GM12878 (cell line): ENCODE measurements around the gene SSB. TPM values are rescaled to one million over a fixed set of nuclear protein-coding genes. Genes with fewer than 3 reads are reported as not detected.
"Not testable (repeated sequence)": the region's sequence is repeated elsewhere in the genome, so short reads cannot be mapped to it uniquely, and the experiment has no call there.

Experiments used
- ATAC-seq: fragments of 200-7000 bp; cut with Tn5 transposase; 3 replicates; pipeline ENCODE4 v1.9.1; 2020; ENCODE audit warnings: mild to moderate bottlenecking, moderate library complexity
- BruUV-seq: library from RNA; stranded (reverse); fragments of 400-500 nt; replicated peaks from 2 replicates; lab custom pipeline; 2021; lab: Mats Ljungman, UMichigan
- CTCF ChIA-PET: fragments of 300-600 bp; sonication (Branson Sonifier 250); formaldehyde crosslinking; extraction: SDS; loops from one replicate; lab custom pipeline; 2021; ENCODE audit warnings: inconsistent platforms; lab: Yijun Ruan, JAX
- POLR2A ChIA-PET: fragments of 350-600 bp; formaldehyde crosslinking; extraction: SDS; loops from one replicate; lab custom pipeline; 2021; ENCODE audit warnings: inconsistent platforms; lab: Charles Lee
- RAD21 ChIA-PET: fragments of 300-600 bp; sonication (Branson Sonifier 250); formaldehyde crosslinking; loops from one replicate; lab custom pipeline; 2023; ENCODE audit warnings: antibody characterized with exemption; ENCODE audit not compliant: unreplicated experiment; lab: Charles Lee
- SMC1A ChIA-PET: fragments of 300-600 bp; sonication (Branson Sonifier 250); formaldehyde crosslinking; loops from one replicate; lab custom pipeline; 2023; ENCODE audit not compliant: unreplicated experiment, uncharacterized antibody; lab: Charles Lee
- DNase-seq: peaks from one replicate; pipeline ENCODE4 v3.0.0-alpha.2; 2011; ENCODE audit warnings: low read depth, low spot score
- FAIRE-seq: peaks from 3 replicates; lab custom pipeline; 2011; peaks lifted over from hg19 to GRCh38; lab: Jason Lieb, UNC
- H2AFZ ChIP-seq: 2 replicates; pipeline ENCODE4 v1.6.0; 2011; ENCODE audit warnings: low read depth, low read length, control low read depth; ENCODE audit not compliant: control insufficient read depth
- H3K27ac ChIP-seq: 2 replicates; pipeline ENCODE4 v1.5.1; 2011; ENCODE audit warnings: control low read depth; ENCODE audit not compliant: control insufficient read depth, insufficient read depth
- H3K27me3 ChIP-seq, 2 experiments: replicated peaks in 1 of 2; 2 replicates each; pipeline versions ENCODE4 v1.6.0 to v1.6.1; 2011; ENCODE audit warnings: low read length in 1 of 2; ENCODE audit not compliant: control insufficient read depth in 2 of 2, insufficient read depth in 2 of 2
- H3K36me3 ChIP-seq, 2 experiments: 2 replicates each; pipeline ENCODE4 v1.5.1; 2011; ENCODE audit warnings: low read length in 1 of 2; ENCODE audit not compliant: control insufficient read depth in 2 of 2, insufficient read depth in 2 of 2
- H3K4me1 ChIP-seq: 2 replicates; pipeline ENCODE4 v1.6.1; 2011; ENCODE audit warnings: mild to moderate bottlenecking, low read length, moderate library complexity, mixed read lengths; ENCODE audit not compliant: control insufficient read depth, insufficient read depth
- H3K4me2 ChIP-seq: 2 replicates; pipeline ENCODE4 v1.6.0; 2011; ENCODE audit warnings: control low read depth; ENCODE audit not compliant: control insufficient read depth, insufficient read depth
- H3K4me3 ChIP-seq: fragments of 200-600 bp; sonication (generic); 2 replicates; pipeline ENCODE4 v1.5.1; 2016
- H3K79me2 ChIP-seq: 2 replicates; pipeline ENCODE4 v1.6.0; 2011; ENCODE audit warnings: low read length; ENCODE audit not compliant: control insufficient read depth, insufficient read depth
- H3K9ac ChIP-seq: 2 replicates; pipeline ENCODE4 v1.8.0; 2011; ENCODE audit warnings: low read length, control low read depth, mixed read lengths; ENCODE audit not compliant: control insufficient read depth, insufficient read depth
- H3K9me3 ChIP-seq: replicated peaks from 3 replicates; pipeline ENCODE4 v1.5.1; 2011; ENCODE audit warnings: mild to moderate bottlenecking, low read length; ENCODE audit not compliant: control insufficient read depth, insufficient read depth
- H4K20me1 ChIP-seq: 2 replicates; pipeline ENCODE4 v1.6.0; 2011; ENCODE audit not compliant: control insufficient read depth, insufficient read depth
- HDAC6 ChIP-seq: fragments of 200-600 bp; sonication (generic); IDR thresholded peaks from one replicate; pipeline ENCODE4 v1.8.0; 2017; ENCODE audit warnings: antibody characterized with exemption; ENCODE audit not compliant: unreplicated experiment
- IRF4 ChIP-seq: IDR thresholded peaks from 2 replicates; pipeline ENCODE4 v1.6.1; 2011; ENCODE audit warnings: low read depth, low read length
- MEF2B ChIP-seq: fragments of 450-650 bp; IDR thresholded peaks from 2 replicates; pipeline ENCODE4 v1.6.1; 2018; ENCODE audit warnings: mild to moderate bottlenecking, moderate library complexity; ENCODE audit not compliant: partially characterized antibody, poor library complexity, severe bottlenecking
- ZSCAN29 ChIP-seq: fragments of 450-650 bp; IDR thresholded peaks from 2 replicates; pipeline ENCODE4 v1.6.1; 2017; ENCODE audit warnings: mild to moderate bottlenecking, moderate library complexity
- WGBS: methylation state at CpG from one replicate; pipeline ENCODE4 v1.1.6; 2016; ENCODE audit warnings: low lambda C conversion rate; ENCODE audit not compliant: insufficient replicate concordance, insufficient coverage; ENCODE audit errors: missing lambda C conversion rate; 5-methylcytosine and 5-hydroxymethylcytosine counted together
- in situ Hi-C: fragments of 300-500 bp; cut with MboI; formaldehyde crosslinking; loops from 9 replicates; pipeline ENCODE4 v1.14.3; 2018; ENCODE audit warnings: mixed read lengths
- intact Hi-C: fragments of 100-400 bp; cut with micrococcal nuclease; formaldehyde crosslinking; loops from one replicate; pipeline ENCODE4 v1.14.2; 2022; ENCODE audit not compliant: unreplicated experiment
- polyA plus RNA-seq, 11 experiments: library from polyadenylated mRNA; depleted of rRNA in 4 of 11; unstranded in 6 of 11; stranded (reverse) in 5 of 11; fragments of >200 nt; fragmentation: Nextera tagmentation in 4 of 11; fragmentation: Illumina TruSeq in 1 of 11; extraction: Ambion mirVana in 4 of 11; extraction: Trizol in 1 of 11; gene quantifications; 1 replicate in 1 of 11; 2 replicates in 10 of 11; pipeline versions ENCODE4 v1.2.1 to v1.2.3, GENCODE V29; 2011 to 2016; ENCODE audit warnings: inconsistent platforms in 2 of 11, missing spikeins in 2 of 11, low read depth in 1 of 11
- total RNA-seq, 4 experiments: library from RNA; depleted of rRNA in 3 of 4; stranded (reverse); fragments of >200 nt in 3 of 4; fragmentation: Illumina TruSeq in 1 of 4; extraction: Trizol in 1 of 4; gene quantifications; 2 replicates each; pipeline versions ENCODE4 v1.2.1 to v1.2.3, GENCODE V29; 2013 to 2021
- TF ChIP-seq, protein P1 (sequence below): IDR thresholded peaks from 2 replicates; pipeline ENCODE4 v1.6.1; 2011; ENCODE audit warnings: borderline replicate concordance, low read depth, mild to moderate bottlenecking, moderate library complexity, low read length; ENCODE audit not compliant: insufficient read depth, poor library complexity, severe bottlenecking

SSB gene
- total and polyA plus RNA-seq, 10 of the 15 experiments (the other 5 are each of a cell fraction or from before 2014, with no cell fraction given), result 103 to 313 (median 200) TPM

DNA sequence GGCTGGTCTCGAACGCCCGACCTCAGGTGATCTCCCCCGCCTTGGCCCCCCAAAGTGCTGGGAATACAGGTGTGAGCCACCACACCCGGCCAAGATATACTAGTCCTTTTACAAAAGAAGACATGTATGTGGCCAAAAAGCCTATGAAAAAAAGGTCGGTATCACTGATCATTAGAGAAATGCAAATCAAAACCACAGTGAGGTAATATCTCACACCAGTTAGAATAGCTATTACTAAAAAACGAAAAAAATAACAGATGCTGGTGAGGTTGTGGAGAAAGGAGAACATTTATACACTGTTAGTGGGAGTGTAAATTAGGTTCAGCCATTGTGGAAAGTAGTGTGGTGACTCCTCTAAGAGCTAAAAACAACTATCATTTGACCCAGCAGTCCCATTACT lies 38.7 kb upstream of the SSB start (continued):
- TF ChIP-seq ZSCAN29 (no peak), HDAC6 (no peak), MEF2B (peak; percentile 64), IRF4 (no peak)
- TF ChIP-seq, protein P1, sequence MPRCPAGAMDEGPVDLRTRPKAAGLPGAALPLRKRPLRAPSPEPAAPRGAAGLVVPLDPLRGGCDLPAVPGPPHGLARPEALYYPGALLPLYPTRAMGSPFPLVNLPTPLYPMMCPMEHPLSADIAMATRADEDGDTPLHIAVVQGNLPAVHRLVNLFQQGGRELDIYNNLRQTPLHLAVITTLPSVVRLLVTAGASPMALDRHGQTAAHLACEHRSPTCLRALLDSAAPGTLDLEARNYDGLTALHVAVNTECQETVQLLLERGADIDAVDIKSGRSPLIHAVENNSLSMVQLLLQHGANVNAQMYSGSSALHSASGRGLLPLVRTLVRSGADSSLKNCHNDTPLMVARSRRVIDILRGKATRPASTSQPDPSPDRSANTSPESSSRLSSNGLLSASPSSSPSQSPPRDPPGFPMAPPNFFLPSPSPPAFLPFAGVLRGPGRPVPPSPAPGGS, result no peak

DNA sequence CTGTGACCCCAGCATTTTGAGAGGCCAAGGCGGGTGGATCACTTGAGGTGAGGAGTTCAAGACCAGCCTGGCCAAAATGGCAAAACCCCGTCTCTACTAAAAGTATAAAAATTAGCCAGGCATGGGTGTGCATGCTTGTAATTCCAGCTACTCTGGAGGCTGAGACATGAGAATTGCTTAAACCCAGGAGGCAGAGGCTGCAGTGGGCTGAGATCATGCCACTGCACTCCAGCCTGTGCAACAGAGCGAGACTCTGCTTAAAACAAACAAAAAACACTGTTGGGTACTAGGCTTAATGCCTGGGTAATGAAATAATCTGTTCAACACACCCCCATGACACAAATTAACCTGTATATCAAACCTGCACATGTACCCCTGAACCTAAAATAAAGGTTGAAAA lies 37.9 kb upstream of the SSB start:
- not testable (repeated sequence) for H3K9me3 ChIP-seq, H3K79me2 ChIP-seq, H4K20me1 ChIP-seq

More for the DNA sequence above, 37.9 kb upstream of the SSB start:
- in situ Hi-C loops, H2AFZ ChIP-seq, intact Hi-C loops, DNase-seq, H3K27ac ChIP-seq, H3K4me2 ChIP-seq, H3K36me3 ChIP-seq, FAIRE-seq, H3K9ac ChIP-seq, BruUV-seq, H3K4me1 ChIP-seq, H3K27me3 ChIP-seq, H3K4me3 ChIP-seq: not testable (repeated sequence)
- RAD21 ChIA-PET, result interaction anchor here (1.1 to 2.0 kb wide), 4 partner anchors 10 to 62 kb away, joined by 3 to 6 read pairs (median 5); no protein-coding TSS in a partner anchor
- SMC1A ChIA-PET, result interaction anchor here (0.6 to 1.2 kb wide), 5 partner anchors 9 to 103 kb away, joined by 3 to 5 read pairs (median 4); no protein-coding TSS in a partner anchor
- 83% methylated on average over 3 of the region's 3 CpGs for WGBS
- CTCF ChIA-PET, result interaction anchor here (1.3 kb wide), 1 partner anchor 30 kb away, joined by 4 read pairs; no protein-coding TSS in a partner anchor
- POLR2A ChIA-PET, result interaction anchor here (1.1 kb wide), 1 partner anchor 68 kb away, joined by 3 read pairs; no protein-coding TSS in a partner anchor
- peak; percentile 23; the same call in 2 of the 3 replicates for ATAC-seq
